Skeletal muscle tissue (tissue), 4 donors: ENCODE results near the gene TSPAN32. TPM values are rescaled to one million over a fixed set of nuclear protein-coding genes. Genes with fewer than 3 reads are reported as not detected.

Source experiments
- H3K27ac ChIP-seq: one replicate; pipeline ENCODE4 v1.7.0; 2013; ENCODE audit warnings: mild to moderate bottlenecking, low read depth, low read length, inconsistent platforms
- H3K27me3 ChIP-seq, 3 donors: one replicate each; pipeline ENCODE4 v1.7.0; 2013; ENCODE audit warnings: low read length in 3 of 3; ENCODE audit not compliant: control insufficient read depth in 3 of 3, insufficient read depth in 3 of 3
- H3K36me3 ChIP-seq, 3 donors: one replicate each; pipeline ENCODE4 v1.7.0; 2013; ENCODE audit warnings: low read length in 3 of 3; ENCODE audit not compliant: control insufficient read depth in 3 of 3, insufficient read depth in 3 of 3
- H3K4me1 ChIP-seq, 3 donors: one replicate each; pipeline ENCODE4 v1.7.0; 2013; ENCODE audit warnings: low read length in 3 of 3, mild to moderate bottlenecking in 3 of 3; ENCODE audit not compliant: control insufficient read depth in 3 of 3, insufficient read depth in 3 of 3
- H3K4me3 ChIP-seq, 3 donors: one replicate each; pipeline ENCODE4 v1.7.0; 2013; ENCODE audit warnings: low read length in 3 of 3
- H3K9ac ChIP-seq, 3 donors: one replicate each; pipeline ENCODE4 v1.7.0; 2013; ENCODE audit warnings: low read length in 3 of 3, mild to moderate bottlenecking in 3 of 3, moderate library complexity in 2 of 3, low read depth in 1 of 3
- H3K9me3 ChIP-seq, 3 donors: one replicate each; pipeline ENCODE4 v1.7.0; 2013; ENCODE audit warnings: low read length in 3 of 3; ENCODE audit not compliant: control insufficient read depth in 3 of 3
- total RNA-seq: library from RNA; depleted of rRNA; stranded (reverse); fragments of >200 nt; gene quantifications from one replicate; pipeline ENCODE4 v1.2.3, GENCODE V29; 2014
- donor health status: Osteomylitis.

Gene TSPAN32
- total RNA-seq, 1 donor from 2014 or later, result 2.1 TPM

GRCh38 chr11:2267306-2267850 lies 34.4 kb upstream of the TSPAN32 start:
- H3K36me3 ChIP-seq, result no peaks in the 10 kb centered on the region
- no peak overlapping the region for H3K4me3 ChIP-seq
- peaks cover 38 to 67% (median 55%) of the 10 kb centered on the region in 3 donors for H3K27me3 ChIP-seq
- H3K4me1 ChIP-seq, result no peaks in the 10 kb centered on the region
- peaks cover 0 to 2% (median 0%) of the 10 kb centered on the region in 3 donors for H3K9me3 ChIP-seq
- no peak overlapping the region for H3K27ac ChIP-seq
- H3K9ac ChIP-seq, result no peak overlapping the region

- no peaks in the 10 kb centered on the region for H3K36me3 ChIP-seq
- H3K4me3 ChIP-seq, result no peak overlapping the region
- no peak overlapping the region for H3K9ac ChIP-seq
- peaks cover 0 to 2% (median 0%) of the 10 kb centered on the region in 3 donors for H3K9me3 ChIP-seq
- no peak overlapping the region for H3K27ac ChIP-seq
- no peaks in the 10 kb centered on the region for H3K4me1 ChIP-seq
- peaks cover 45 to 72% (median 60%) of the 10 kb centered on the region in 3 donors for H3K27me3 ChIP-seq
Measured at GRCh38 chr11:2267851-2268728, 33.7 kb upstream of the TSPAN32 start.

GRCh38 chr11:2268729-2269600 lies 32.8 kb upstream of the TSPAN32 start:
- H3K27ac ChIP-seq, result no peak overlapping the region
- peak overlapping the region in 1 of 3 donors; percentile 13 for H3K4me3 ChIP-seq
- no peak overlapping the region for H3K9ac ChIP-seq
- peaks cover 53 to 78% (median 68%) of the 10 kb centered on the region in 3 donors for H3K27me3 ChIP-seq
- H3K9me3 ChIP-seq, result peaks cover 0 to 2% (median 0%) of the 10 kb centered on the region in 3 donors
- no peaks in the 10 kb centered on the region for H3K4me1 ChIP-seq
- H3K36me3 ChIP-seq, result no peaks in the 10 kb centered on the region

- no peaks in the 10 kb centered on the region for H3K36me3 ChIP-seq
- H3K27me3 ChIP-seq, result peaks cover 49 to 83% (median 70%) of the 10 kb centered on the region in 3 donors
- H3K4me1 ChIP-seq, result no peaks in the 10 kb centered on the region
- no peak overlapping the region for H3K27ac ChIP-seq
- H3K4me3 ChIP-seq, result peak overlapping the region in 1 of 3 donors; percentile 43
- H3K9ac ChIP-seq, result no peak overlapping the region
- peaks cover 0 to 2% (median 0%) of the 10 kb centered on the region in 3 donors for H3K9me3 ChIP-seq
Measured at GRCh38 chr11:2269601-2270321, 32.1 kb upstream of the TSPAN32 start.

- Histone ChIP-seq H3K27me3 (peaks cover 48 to 84% (median 75%) of the 10 kb centered on the region in 3 donors), H3K9ac (no peak within 1 kb of the TSS), H3K27ac (no peak within 1 kb of the TSS), H3K4me3 (peak within 1 kb of the TSS in 2 of 3 donors; percentile 13 to 43), H3K36me3 (no peaks in the 10 kb centered on the region), H3K9me3 (peaks cover 0 to 2% (median 0%) of the 10 kb centered on the region in 3 donors), H3K4me1 (no peaks in the 10 kb centered on the region)
Measured at GRCh38 chr11:2270322-2271076, 31.3 kb upstream of the TSPAN32 start, which contains the start of gene ASCL2. TSS of gene ASCL2 (minus strand) at chr11:2270588. CDS start at chr11:2270332, 256 bp downstream.

GRCh38 chr11:2271077-2271326 lies 30.8 kb upstream of the TSPAN32 start:
- H3K27me3 ChIP-seq, result peaks cover 53 to 79% (median 79%) of the 10 kb centered on the region in 3 donors

GRCh38 chr11:2271327-2272227 lies 30.2 kb upstream of the TSPAN32 start:
- H3K36me3 ChIP-seq, result no peaks in the 10 kb centered on the region
- H3K4me3 ChIP-seq, result no peak overlapping the region
- no peaks in the 10 kb centered on the region for H3K9me3 ChIP-seq
- H3K27ac ChIP-seq, result no peak overlapping the region
- no peak overlapping the region for H3K9ac ChIP-seq
- peaks cover 53 to 80% (median 79%) of the 10 kb centered on the region in 3 donors for H3K27me3 ChIP-seq
- no peaks in the 10 kb centered on the region for H3K4me1 ChIP-seq

More at GRCh38 chr11:2271077-2271326, 30.8 kb upstream of the TSPAN32 start:
- peaks cover 0 to 2% (median 0%) of the 10 kb centered on the region in 3 donors for H3K9me3 ChIP-seq
- no peaks in the 10 kb centered on the region for H3K4me1 ChIP-seq
- no peak overlapping the region for H3K9ac ChIP-seq
- no peaks in the 10 kb centered on the region for H3K36me3 ChIP-seq
- no peak overlapping the region for H3K27ac ChIP-seq
- H3K4me3 ChIP-seq, result no peak overlapping the region

- Histone ChIP-seq H3K4me3 (no peak overlapping the region), H3K9me3 (no peaks in the 10 kb centered on the region), H3K4me1 (no peaks in the 10 kb centered on the region), H3K9ac (no peak overlapping the region), H3K27me3 (peaks cover 58 to 82% (median 79%) of the 10 kb centered on the region in 3 donors), H3K27ac (no peak overlapping the region), H3K36me3 (no peaks in the 10 kb centered on the region)
Measured at GRCh38 chr11:2272228-2272945, 29.4 kb upstream of the TSPAN32 start.
